Measurements from ENCODE around the gene GLT8D1. TPM values are rescaled to one million over a fixed set of nuclear protein-coding genes. Genes with fewer than 3 reads are reported as not detected.

The GLT8D1 gene
- total and polyA plus RNA-seq, 9 of the 15 experiments (the other 6 are each of a cell fraction or from before 2014, with no cell fraction given): 14.1 to 65.9 (median 33.7) TPM

DNA sequence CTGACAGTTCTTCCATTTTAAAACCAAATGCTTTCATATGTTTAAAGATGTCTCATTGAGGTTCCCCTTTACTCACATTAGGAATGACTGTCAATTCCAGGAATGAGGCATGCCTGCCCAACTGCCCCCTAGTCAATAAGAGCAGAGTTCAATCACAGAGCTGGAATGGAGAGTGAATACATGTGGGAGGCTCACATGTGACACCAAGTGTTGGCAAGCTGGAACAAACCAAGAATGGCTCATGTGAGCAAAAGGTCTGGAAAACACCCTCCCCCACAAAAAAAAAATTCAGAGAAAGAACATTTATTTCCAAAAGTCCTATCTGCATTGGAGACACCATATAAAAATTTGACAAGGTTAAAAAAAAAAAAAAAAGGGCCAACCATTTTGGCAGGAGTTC is 23.6 kb downstream of the GLT8D1 start (continued):
- TF ChIP-seq FOXP1 (CRISPR knock-in tag; IDR thresholded peaks at IDR 0.05) (no peak), TBP (optimal IDR thresholded peaks at IDR 0.05; ENCODE audit: low read depth, low read length) (no peak), SMARCE1 (IDR thresholded peaks at IDR 0.05) (0 out of 2 replicates have a peak, but pooled peaks have one; percentile 27), KLF16 (IDR thresholded peaks at IDR 0.05) (no peak), MXI1 (IDR thresholded peaks at IDR 0.05; ENCODE audit: low read depth, low read length) (no peak), NBN (IDR thresholded peaks at IDR 0.05; ENCODE audit: low read depth) (no peak), RFX7 (CRISPR knock-in tag; IDR thresholded peaks at IDR 0.05) (no peak), LEF1 (IDR thresholded peaks at IDR 0.05) (no peak), COPS2 (conservative IDR thresholded peaks at IDR 0.05) (no peak), RNF2 (IDR thresholded peaks at IDR 0.05) (no peak), DIDO1 (tag; IDR thresholded peaks at IDR 0.05; ENCODE audit: low read depth) (no peak), RAD51 (IDR thresholded peaks at IDR 0.05; ENCODE audit: borderline replicate concordance, low read depth) (no peak), NEUROD1 (IDR thresholded peaks at IDR 0.05; ENCODE audit: borderline replicate concordance, low read depth, low read length, partially characterized antibody) (no peak), MECOM (CRISPR knock-in tag; IDR thresholded peaks at IDR 0.05) (no peak)
- TF ChIP-seq, protein P1, sequence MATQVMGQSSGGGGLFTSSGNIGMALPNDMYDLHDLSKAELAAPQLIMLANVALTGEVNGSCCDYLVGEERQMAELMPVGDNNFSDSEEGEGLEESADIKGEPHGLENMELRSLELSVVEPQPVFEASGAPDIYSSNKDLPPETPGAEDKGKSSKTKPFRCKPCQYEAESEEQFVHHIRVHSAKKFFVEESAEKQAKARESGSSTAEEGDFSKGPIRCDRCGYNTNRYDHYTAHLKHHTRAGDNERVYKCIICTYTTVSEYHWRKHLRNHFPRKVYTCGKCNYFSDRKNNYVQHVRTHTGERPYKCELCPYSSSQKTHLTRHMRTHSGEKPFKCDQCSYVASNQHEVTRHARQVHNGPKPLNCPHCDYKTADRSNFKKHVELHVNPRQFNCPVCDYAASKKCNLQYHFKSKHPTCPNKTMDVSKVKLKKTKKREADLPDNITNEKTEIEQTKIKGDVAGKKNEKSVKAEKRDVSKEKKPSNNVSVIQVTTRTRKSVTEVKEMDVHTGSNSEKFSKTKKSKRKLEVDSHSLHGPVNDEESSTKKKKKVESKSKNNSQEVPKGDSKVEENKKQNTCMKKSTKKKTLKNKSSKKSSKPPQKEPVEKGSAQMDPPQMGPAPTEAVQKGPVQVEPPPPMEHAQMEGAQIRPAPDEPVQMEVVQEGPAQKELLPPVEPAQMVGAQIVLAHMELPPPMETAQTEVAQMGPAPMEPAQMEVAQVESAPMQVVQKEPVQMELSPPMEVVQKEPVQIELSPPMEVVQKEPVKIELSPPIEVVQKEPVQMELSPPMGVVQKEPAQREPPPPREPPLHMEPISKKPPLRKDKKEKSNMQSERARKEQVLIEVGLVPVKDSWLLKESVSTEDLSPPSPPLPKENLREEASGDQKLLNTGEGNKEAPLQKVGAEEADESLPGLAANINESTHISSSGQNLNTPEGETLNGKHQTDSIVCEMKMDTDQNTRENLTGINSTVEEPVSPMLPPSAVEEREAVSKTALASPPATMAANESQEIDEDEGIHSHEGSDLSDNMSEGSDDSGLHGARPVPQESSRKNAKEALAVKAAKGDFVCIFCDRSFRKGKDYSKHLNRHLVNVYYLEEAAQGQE (IDR thresholded peaks at IDR 0.05; ENCODE audit: borderline replicate concordance): peak; percentile 37; the same call in 1 of the 2 replicates
- TF ChIP-seq, protein P1 (CRISPR knock-in tag; IDR thresholded peaks at IDR 0.05; ENCODE audit: low read depth): no peak
- TF ChIP-seq, protein P2, sequence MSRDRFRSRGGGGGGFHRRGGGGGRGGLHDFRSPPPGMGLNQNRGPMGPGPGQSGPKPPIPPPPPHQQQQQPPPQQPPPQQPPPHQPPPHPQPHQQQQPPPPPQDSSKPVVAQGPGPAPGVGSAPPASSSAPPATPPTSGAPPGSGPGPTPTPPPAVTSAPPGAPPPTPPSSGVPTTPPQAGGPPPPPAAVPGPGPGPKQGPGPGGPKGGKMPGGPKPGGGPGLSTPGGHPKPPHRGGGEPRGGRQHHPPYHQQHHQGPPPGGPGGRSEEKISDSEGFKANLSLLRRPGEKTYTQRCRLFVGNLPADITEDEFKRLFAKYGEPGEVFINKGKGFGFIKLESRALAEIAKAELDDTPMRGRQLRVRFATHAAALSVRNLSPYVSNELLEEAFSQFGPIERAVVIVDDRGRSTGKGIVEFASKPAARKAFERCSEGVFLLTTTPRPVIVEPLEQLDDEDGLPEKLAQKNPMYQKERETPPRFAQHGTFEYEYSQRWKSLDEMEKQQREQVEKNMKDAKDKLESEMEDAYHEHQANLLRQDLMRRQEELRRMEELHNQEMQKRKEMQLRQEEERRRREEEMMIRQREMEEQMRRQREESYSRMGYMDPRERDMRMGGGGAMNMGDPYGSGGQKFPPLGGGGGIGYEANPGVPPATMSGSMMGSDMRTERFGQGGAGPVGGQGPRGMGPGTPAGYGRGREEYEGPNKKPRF (IDR thresholded peaks at IDR 0.05; ENCODE audit: low read depth, low read length): no peak
- TF ChIP-seq, protein P3, sequence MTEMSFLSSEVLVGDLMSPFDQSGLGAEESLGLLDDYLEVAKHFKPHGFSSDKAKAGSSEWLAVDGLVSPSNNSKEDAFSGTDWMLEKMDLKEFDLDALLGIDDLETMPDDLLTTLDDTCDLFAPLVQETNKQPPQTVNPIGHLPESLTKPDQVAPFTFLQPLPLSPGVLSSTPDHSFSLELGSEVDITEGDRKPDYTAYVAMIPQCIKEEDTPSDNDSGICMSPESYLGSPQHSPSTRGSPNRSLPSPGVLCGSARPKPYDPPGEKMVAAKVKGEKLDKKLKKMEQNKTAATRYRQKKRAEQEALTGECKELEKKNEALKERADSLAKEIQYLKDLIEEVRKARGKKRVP (CRISPR knock-in tag; IDR thresholded peaks at IDR 0.05): no peak
- TF ChIP-seq, protein P4, sequence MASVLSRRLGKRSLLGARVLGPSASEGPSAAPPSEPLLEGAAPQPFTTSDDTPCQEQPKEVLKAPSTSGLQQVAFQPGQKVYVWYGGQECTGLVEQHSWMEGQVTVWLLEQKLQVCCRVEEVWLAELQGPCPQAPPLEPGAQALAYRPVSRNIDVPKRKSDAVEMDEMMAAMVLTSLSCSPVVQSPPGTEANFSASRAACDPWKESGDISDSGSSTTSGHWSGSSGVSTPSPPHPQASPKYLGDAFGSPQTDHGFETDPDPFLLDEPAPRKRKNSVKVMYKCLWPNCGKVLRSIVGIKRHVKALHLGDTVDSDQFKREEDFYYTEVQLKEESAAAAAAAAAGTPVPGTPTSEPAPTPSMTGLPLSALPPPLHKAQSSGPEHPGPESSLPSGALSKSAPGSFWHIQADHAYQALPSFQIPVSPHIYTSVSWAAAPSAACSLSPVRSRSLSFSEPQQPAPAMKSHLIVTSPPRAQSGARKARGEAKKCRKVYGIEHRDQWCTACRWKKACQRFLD (CRISPR knock-in tag; IDR thresholded peaks at IDR 0.05): no peak
